GM04503 (cell line): ENCODE measurements around the gene FAM210A.
A peak's percentile ranks its signal among the peaks of the same experiment; 100 is the strongest.

ENCODE experiments used
- DNase-seq: peaks from one replicate; pipeline ENCODE4 v3.0.0-alpha.2; 2012; ENCODE audit warnings: low read depth

Gene FAM210A

DNA sequence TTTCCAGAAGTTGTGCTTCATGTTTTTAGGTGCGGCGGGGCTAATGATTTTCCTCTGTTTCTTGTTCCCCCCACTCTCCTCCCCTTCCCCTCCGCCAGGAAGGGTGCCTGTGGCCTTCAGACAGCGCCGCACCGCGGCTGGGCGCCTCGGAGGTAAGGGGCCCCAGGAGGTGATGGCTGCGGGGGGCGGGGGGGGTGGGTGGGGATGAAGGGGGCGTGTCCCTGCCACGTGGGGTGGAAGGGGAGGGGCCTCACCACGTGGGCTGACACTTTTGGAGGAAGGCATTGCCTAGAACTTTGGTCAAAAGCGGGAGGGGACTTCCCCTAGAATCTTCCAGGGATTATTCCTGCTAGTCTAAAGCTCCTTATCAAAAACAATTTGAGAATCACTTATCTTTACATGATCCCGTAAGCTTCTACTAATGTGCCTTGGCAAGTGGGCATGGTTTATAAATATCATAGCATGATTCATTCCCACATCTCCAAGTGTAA is 83.1 kb downstream of the FAM210A start:
- no peak for DNase-seq

DNA sequence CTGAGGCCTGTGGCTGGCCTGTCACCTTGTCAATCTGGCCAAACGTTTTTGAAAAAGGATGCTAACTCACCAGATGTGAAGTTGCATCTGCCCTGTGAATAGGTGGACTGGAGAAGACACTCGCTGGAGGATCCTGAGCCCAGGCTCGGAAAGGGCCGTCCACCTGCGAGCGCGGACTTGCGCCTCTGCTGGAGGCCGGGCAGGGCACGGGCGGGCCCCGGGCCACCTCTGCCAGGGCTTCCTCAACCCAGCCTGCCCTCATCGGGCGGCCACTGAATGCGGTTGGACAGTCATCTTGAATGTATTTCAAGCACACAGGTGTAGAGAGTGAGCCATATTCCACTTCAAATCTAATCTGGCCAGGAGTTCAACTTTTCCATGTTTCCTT is 83.9 kb downstream of the FAM210A start:
- no peak for DNase-seq

DNA sequence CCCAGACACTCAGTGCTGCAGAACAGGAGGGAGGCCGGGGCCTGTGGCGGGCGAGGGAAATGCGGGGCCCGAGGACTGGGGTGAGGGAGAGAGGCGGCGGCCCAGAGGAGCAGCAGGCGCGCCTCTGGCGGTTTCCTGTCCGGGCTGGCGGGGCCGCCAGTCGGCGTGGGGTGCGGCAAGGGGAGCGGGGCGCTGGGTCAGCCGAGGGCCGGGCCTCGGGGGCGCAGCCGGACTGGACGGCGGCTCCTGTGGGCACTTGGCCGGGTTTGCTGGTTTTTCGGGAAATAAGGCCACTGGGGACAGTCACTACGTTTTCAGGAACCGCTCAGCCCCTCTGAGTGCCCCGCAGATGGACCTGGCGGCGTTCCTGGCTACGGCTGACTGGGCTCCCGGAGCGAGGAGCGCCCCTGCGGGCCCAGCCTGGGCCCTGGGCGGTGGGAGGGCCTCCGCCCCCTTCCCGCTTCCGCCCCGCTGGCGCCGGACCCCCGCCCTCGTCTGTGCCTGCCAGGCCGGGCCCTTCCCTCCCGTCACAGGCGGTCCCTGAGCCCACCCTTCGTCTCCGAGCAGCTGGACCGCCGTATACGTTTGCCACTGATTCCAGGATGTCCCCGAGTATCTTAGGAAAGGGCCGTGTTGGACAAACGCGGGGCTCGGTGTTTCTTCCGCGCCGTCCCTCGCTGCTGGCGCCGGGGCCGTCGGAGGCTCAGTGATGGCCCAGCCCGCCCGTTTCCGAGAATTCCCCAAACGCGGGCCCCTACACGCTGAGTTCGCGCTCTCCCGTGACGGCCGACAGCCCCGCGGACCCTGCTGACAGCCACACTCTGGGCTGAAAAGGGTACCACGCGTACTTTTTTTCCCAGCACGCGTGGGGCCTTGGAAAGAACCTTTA is 84.6 kb downstream of the FAM210A start:
- no peak for DNase-seq

DNA sequence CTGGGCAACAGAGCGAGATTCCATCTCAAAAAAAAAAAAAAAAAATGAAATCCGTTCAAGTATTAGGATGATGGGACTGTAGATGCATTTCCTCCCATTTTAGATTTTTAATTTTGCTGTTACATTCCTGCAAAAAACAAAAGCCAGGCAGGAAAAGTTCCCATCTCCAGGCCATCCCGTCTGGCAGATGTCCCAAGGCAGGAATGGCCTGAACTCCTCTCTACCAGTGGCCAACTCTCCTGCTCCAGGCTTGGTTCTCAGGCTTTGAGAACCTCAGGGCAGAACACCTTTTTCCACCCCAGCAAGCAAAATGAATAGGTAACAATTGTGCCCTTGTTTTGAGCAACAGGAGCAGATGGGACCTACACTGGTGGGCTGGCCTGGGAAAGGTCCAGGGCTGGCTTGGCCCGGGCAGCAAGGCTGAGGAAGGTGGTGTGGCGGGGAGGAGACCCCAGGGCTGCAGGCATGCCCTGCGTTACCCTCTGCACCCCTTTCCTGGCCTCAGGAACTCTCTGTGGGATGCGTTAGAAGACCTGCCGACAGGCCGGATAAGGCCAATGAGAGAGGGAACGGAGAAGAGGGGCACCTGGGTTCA is 86.0 kb downstream of the FAM210A start:
- no peak for DNase-seq

DNA sequence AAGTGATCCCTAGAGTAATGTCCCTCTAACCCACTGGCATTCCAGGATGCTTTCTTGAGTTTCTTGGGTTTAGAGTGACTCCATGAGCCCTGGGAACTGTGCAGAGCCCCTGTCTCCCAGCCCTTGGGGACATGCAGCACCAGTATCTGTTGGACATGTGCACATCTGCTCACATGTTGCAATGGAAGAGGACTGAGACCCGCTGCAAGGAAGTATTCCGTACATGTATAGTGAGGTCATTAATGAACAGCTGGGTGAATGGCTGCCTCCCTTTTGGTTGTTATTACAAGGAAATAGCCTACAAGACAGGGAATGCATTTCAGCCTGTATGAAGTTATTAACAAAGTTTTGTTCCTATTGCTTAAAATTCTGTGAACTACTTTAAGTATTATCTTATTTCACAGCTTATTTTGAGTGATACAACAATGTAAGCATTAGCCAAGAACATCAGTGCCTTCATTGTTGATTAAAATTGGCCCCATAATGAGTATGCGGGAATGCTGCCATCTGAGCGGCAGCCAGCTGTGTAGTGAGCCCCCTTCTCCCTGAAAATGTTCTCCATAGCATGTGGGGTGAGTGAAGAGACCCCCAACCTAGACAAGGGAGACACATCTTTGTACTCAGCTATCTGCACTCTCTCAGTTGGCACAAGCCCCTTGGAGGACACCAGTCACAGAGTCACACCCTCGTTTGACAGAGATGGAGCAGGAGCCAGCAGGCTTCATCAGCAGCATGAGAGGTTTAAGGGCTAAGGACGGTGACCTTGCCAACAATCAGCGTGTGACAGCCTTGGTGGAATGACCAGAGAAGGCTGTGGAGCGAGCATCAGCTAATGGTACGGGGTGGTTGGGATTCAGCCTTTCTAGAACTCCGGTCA is 87.4 kb downstream of the FAM210A start:
- DNase-seq, result no peak

DNA sequence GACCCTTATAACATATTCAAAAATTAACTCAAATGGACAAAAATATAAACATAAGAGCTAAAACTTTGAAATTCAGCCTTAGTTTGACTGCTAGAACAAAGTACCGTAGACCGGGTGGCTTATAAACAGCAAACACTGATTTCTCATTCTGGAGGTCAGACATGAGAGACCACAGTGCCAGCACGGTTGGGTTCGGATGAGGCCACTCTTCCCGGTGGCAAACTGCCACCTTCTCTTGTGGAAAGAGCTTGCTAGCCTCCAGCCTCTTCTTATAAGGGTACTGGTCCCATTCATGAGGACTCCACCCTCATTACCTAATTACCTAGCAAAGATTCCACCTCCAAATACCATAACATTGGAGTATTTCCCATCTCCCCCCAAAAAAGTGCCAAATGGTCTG is 91.3 kb downstream of the FAM210A start:
- DNase-seq, result no peak

DNA sequence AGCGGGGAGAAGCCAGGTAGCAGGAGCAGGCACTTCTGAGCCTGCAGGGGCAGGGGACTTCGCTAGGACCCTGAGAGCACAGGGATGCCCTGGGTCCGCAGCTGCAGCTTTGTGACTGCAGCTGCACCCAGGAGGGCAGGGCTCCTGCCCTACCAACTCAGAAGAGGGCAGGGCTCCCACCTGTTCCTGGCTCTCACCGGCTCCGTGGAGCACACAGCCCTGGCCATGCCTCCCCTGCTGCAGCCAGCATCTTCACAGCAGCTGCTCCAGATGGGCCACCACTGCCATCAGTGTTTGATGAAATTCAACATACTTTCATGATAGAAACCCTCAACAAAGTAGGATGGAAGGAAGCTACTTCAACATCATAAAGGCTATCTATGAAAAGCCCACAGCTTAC is 92.7 kb downstream of the FAM210A start:
- no peak for DNase-seq

DNA sequence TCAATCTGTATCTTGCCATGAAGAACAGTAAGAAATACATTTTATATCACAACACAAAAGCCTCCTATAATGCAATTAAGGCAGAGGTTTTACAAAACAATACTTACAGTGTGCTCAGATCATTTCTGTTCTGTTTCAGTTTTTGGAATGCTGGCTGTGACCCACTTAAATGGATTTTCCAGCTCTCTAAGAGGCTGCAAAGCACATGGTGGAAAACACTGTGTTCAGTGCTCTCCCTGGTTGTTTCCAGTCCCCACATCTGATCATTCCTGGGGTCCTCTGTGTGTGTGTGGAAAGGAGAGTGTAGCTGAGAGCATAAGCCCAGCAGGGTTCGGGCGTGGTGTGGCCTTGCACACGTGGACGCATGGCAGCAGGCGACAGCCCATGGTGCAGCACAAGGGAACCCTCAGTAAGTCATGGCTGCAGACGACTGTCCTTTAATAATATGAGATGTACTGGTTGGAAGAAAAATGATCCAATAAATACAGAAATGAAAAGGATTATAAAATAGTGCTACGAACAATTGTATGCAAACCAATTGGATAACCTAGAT is 95.6 kb downstream of the FAM210A start:
- no peak for DNase-seq

DNA sequence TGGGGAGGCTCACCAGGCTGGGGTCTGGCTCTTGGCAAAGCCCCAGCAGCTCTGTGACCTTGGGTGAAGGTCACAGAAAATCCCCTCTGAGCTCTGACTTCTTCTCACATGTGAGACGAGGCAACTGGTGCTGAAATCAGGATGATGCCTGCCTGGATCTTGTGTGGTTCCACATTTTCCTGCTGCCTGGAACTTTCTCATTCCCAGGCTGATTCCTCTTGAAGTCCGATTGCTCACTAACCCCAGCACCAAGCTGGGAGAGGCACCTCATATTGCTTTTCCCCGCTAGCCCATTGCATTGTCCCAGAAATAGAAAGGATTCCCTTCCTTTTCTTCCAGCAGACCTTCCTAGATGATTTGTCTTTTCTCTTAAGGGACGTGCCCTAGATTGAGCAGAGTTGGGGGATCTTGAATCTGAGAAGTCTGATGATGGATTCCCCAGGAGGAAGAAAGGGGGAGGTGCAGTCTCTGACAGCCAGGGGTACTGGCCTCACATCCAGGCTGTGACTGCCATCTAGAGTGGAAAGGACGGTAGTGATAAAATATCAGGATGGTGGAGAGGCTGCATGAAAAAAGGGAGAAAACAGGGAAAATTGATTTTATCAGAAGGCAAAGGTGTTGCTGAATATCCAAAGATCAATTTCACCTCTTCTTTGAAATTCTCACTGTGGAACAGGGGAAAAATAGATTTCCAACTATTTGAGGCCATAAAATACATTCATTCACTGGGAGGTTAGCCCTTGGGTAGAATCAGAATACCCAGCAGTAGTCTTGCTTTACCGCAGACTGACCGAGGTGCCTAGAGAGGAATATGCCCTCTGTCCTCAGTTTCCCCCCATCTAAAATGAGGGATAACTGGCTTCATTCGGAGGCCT is 96.3 kb downstream of the FAM210A start:
- DNase-seq, result peak; percentile 10

DNA sequence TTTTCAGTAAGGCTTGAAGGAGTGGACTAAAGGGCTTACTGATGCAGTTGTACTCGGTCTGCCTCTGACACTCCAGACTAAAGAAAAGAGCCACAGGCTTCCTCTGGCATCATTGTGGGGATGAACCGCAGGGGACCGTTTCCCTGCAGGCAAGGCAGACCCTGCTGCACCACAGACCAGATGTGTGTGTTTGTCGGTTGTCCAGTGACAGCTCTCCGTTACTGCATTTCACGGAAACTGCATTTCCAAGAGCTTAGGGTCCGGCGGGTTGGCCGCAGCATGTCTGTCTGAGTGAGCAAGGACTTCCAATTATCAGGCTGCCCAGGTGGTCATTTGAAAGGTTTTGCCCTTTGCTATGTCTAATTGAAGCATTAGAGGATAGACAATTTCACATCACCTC is 98.1 kb downstream of the FAM210A start:
- DNase-seq, result no peak

DNA sequence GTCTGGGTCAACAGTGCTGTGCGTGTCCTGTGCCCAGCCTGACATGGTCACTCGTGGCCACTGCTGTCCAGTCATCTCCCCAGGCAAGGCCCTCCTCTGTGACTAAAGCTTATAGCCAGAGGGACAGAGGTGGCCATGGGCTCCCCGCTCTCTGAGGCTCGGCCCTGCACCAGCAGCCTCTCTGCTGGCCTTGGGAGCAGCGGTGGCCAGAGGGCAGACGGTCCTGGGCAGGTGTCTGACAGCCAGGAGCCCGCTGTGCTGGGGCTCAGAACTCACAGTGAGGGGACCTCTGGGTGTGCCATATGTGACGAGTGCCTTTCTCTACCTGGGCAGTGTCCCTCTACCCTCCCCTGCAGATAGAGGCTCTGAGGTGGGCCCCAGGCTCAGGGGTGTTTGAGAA is 98.7 kb downstream of the FAM210A start:
- no peak for DNase-seq

DNA sequence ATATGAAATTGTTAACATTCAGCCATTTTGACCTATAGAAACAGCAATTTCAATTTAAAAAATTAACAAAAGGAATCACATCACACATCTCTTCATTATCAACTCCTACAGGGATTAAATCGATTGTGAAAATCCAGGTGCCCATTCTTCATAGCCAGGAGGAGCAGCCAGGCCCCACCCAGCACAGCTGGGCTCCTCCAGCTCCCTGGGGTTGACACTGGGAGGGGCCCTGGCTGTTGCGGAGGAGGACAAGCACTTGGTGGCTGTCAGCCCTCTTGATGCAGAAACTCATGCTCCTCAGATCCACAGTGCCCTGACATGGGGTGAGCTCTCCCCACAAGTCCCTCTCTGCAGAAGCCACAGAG is 99.8 kb downstream of the FAM210A start:
- no peak for DNase-seq

DNA sequence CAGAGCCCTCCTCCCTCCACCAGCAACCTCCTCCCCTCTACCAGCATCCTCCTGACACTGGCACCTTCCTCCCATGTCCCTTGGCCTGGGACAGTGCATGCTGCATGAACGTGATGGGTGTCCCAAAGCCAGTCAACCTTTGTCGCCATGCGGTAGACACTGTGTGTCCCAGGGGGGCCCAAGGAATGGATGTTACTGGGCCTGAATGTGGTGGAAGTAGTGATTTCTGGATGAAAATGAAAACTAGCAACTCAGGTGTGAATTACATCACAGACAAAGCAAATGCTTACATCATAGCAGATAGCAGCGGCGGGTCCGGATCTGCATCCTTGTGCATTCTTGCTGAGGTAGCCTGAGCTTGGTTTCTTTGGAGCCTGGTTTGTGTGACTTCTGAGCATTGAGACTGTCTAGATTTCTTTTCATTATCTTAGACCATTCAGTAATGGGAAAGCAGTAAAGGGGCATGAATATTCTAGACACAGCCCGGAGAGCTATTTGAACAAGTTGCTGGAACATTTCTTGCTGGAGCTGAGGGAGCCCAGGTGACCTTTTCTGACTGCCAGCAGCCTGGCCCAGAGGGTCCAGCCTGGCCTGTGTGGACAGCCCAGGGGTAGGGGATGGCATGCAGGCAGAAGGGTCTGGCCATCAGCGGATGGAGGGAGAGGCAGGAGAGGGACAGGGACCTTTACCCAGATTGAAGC is 100.4 kb downstream of the FAM210A start:
- DNase-seq, result no peak

DNA sequence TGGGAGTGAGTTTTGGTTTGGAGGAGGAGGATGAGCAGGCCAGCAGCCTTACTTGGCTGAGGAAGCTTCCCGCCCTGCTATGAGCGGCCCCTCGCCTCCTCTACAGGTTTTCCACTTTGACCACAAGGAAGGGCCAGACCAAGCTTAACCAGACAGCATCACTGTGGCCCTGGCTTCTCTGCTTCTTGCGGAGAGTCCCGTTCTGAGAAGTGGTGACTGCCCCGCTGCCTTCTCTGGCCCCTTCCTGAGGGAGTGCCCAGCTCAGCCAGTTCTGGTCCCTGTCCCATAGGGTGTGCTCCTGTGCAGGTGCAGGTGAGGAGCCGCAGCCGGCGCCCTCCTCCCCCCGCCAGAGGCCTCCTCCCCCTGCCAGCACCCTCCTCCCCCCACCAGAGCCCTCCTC is 101.0 kb downstream of the FAM210A start:
- DNase-seq, result no peak

DNA sequence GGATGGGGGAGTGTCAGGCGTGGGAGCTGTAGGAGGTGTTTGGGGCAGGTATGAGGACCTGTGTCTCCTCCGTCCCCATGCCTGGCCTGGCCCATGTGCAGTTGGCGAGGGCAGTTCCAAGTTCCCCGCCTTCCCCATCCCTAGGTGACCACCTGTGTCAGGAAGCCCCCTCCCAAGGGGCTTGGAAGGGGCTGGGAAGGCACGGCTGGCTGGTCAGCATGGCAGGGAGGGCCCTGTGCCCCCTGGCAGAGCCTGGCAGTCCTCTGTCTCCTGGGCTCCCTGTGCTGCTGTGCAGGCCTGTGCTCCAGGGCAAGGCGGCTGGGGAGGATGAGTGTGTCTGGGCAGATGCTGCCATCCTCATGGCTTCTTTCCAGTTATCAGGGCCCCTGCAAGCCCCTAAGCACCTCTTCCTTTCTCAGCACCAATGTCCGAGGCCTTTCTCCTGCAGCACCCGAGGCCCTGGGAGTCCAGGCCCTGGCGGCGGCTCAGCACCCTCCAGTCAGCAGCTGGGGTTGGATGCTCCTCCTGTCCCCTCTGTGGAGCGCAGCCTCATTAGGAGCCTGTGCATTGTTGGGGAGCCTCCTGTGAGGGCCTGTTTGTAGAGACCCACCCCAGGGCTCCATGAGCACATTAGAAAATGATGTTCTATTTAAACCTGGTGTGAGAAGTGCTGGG is 101.7 kb downstream of the FAM210A start:
- DNase-seq, result no peak

DNA sequence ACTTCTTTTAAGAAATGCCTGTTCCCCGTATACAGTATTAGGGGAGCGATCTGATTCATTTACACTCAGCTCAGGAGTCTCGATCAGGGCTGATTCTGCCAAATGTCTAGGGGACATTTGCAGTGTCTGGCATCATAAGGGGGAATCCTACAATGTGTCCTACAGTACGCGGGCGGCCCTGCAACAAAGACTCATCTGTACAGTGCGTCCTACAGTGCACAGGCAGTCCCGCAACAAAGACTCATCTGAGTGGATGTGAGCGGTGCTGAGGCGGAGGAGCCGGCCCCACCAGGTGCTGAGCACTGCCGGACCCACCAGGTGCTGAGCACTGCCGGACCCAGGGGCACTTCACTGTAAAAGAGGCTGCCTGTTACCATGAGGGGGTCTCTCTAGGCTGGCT is 102.5 kb downstream of the FAM210A start:
- no peak for DNase-seq

DNA sequence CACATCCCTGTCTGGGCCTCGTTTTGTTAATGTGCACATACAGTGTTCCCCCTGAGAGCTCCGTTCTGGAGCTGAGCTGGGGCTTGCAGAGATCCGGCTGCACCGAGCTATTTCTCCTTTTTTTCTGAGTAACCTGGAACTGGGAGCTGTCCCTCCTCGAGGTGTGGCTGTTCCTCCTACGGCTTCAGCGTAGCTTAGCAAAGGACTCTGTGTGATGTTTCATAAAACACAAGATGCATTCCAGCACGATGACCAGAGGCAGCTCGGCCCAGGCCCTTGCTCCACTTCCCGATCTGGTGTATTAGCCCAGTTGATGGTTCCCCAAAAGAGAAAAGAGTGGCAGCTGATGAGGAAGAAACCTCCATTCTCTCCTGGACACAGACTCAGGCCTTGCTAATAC is 103.0 kb downstream of the FAM210A start:
- DNase-seq, result no peak

DNA sequence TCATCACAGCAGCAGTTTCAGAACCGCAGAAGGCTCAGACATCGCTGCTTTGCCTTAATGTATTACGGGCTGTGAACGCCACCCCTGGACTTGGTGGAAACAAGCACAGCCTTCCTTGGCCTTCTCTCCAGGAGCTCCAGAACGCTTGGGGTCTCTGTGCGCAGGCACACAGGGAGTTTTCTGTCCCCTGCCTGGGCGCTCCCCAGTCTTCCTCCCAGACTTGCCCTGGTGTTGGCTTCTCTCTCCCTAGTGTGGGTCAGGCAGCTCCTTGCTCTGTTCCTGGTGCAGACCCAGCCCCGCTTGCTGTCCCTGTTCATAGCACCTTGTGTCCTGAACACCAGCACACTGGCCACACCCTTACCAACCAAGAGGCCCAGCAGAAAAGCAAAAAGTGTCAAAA is 103.6 kb downstream of the FAM210A start:
- DNase-seq, result no peak

DNA sequence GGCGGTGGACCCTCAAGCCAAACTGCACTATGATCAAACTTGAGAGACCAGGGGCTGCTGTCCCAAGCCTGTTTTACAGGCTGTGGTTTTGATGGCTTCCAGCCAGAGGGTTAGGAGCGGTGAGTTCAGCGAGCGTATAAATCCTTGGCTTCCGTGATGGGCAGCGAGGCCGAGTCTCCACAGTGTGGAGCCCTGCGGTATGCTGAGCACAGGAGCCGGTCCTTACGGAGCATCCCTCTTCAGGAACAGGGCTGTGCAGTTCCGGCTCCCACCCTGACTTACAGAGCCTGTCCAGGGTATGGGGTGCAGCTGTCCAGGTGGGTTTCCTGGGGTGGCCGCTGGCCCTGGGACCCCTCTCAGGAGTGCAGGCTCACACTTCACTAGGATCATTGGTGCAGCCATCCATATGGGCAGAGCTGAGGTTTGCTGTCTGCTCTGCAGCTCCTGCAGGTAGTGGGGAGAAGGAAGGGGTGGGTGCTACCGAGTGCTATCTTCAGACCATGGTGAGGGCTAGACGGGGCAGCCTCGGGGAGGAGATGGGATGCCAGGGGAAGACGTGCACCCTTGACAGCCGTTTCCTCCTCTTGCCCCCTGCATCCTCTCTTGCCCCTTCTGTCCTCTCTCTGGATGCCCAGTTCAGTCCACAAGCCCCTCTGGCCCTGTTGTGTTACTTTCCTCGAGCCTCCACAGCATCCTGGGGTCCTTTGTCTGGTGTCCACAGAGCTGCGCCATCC is 104.3 kb downstream of the FAM210A start:
- DNase-seq, result no peak

DNA sequence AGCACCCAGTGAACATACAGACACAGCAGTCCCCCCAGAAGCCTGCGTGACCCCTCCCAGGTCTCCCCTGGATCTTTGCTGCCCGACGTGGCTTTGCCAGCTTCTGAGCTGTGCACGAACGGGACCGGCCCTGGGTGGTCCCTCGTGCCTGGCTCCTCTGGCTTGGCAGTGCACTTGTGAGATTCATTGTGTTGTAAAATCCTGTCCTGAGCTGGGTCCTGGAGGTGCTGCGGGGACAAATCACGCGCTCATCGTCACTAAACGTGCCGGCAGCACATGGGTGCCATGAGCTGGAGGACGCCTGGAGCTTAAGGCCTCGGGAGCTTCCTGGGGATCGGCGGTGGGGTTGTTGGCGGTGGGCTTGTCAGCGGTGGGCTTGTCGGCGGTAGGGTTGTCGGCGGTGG is 104.9 kb downstream of the FAM210A start:
- no peak for DNase-seq
